Ishikawa (cell line): ENCODE results near the gene PRDX2.

Experiments used
- CEBPB ChIP-seq: IDR thresholded peaks from 2 replicates; pipeline ENCODE4 v1.6.1; 2012
- CREB1 ChIP-seq: IDR thresholded peaks from 2 replicates; pipeline ENCODE4 v1.6.1; 2012; ENCODE audit warnings: low read depth
- MAX ChIP-seq: IDR thresholded peaks from 2 replicates; pipeline ENCODE4 v1.6.1; 2012
- NFIC ChIP-seq: IDR thresholded peaks from 2 replicates; pipeline ENCODE4 v1.6.1; 2012
- RAD21 ChIP-seq: IDR thresholded peaks from 2 replicates; pipeline ENCODE4 v1.6.1; 2012; ENCODE audit warnings: low read depth
- TAF1 ChIP-seq: IDR thresholded peaks from 2 replicates; pipeline ENCODE4 v1.6.1; 2012; ENCODE audit warnings: low read depth, mild to moderate bottlenecking
- TCF12 ChIP-seq: IDR thresholded peaks from 2 replicates; pipeline ENCODE4 v1.6.1; 2012; ENCODE audit warnings: low read depth
- TEAD4 ChIP-seq: IDR thresholded peaks from 2 replicates; pipeline ENCODE4 v1.6.1; 2012
- YY1 ChIP-seq: IDR thresholded peaks from 2 replicates; pipeline ENCODE4 v1.6.1; 2012; ENCODE audit warnings: low read depth
- TF ChIP-seq, protein P1 (sequence below): IDR thresholded peaks from 2 replicates; pipeline ENCODE4 v1.6.1; 2012; ENCODE audit warnings: low read depth, mild to moderate bottlenecking

DNA sequence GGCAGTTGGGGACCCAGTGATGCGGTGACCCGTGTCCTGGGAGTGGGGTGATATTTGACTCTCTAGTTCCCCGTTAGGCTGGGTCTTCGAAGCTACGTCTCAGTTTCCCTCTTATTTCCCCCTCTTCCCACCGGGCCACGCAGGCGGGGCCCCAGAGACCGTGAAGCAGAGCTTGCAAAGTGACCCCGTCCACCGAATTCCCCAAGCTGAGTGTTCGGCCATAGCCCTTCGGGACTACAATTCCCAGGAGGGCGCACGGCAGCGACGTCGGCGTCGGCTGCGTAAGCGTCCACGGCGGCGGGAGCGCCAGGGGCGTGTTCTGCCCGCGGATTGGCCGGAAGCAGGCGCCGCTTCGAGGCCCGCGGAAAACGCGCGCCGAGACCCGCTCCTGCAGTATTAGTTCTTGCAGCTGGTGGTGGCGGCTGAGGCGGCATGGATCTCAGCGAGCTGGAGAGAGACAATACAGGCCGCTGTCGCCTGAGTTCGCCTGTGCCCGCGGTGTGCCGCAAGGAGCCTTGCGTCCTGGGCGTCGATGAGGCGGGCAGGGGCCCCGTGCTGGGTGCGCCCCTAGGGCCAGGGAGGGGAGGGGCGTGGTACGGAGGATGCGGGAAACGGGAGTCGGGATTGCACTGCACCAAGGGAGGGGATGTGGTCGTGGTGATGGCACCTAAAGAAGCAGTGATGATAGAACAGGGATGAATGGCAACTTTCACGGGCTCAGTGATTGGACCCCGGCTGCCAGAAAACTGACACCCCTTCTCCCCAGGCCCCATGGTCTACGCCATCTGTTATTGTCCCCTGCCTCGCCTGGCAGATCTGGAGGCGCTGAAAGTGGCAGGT lies 4.9 kb upstream of the PRDX2 start, which contains the start of gene RNASEH2A:
- peak; percentile 75 for TF ChIP-seq CREB1
- TF ChIP-seq MAX = peak; percentile 97
- no peak for TF ChIP-seq CEBPB
- 0 out of 2 replicates have a peak, but pooled peaks have one; percentile 60 for TF ChIP-seq TCF12
- TF ChIP-seq TAF1 = peak; percentile 75
- 0 out of 2 replicates have a peak, but pooled peaks have one; percentile 5 for TF ChIP-seq TEAD4
- no peak for TF ChIP-seq NFIC
- TF ChIP-seq RAD21 = no peak
- TF ChIP-seq, protein P1, sequence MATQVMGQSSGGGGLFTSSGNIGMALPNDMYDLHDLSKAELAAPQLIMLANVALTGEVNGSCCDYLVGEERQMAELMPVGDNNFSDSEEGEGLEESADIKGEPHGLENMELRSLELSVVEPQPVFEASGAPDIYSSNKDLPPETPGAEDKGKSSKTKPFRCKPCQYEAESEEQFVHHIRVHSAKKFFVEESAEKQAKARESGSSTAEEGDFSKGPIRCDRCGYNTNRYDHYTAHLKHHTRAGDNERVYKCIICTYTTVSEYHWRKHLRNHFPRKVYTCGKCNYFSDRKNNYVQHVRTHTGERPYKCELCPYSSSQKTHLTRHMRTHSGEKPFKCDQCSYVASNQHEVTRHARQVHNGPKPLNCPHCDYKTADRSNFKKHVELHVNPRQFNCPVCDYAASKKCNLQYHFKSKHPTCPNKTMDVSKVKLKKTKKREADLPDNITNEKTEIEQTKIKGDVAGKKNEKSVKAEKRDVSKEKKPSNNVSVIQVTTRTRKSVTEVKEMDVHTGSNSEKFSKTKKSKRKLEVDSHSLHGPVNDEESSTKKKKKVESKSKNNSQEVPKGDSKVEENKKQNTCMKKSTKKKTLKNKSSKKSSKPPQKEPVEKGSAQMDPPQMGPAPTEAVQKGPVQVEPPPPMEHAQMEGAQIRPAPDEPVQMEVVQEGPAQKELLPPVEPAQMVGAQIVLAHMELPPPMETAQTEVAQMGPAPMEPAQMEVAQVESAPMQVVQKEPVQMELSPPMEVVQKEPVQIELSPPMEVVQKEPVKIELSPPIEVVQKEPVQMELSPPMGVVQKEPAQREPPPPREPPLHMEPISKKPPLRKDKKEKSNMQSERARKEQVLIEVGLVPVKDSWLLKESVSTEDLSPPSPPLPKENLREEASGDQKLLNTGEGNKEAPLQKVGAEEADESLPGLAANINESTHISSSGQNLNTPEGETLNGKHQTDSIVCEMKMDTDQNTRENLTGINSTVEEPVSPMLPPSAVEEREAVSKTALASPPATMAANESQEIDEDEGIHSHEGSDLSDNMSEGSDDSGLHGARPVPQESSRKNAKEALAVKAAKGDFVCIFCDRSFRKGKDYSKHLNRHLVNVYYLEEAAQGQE = no peak
- peak; percentile 89 for TF ChIP-seq YY1
